GM23248 (cell line): ENCODE data around the gene NOTCH3.

Source experiments
- EZH2 ChIP-seq: fragments of 200-600 bp; sonication (generic); IDR thresholded peaks from 2 replicates; pipeline ENCODE4 v1.6.1; 2018; ENCODE audit warnings: antibody characterized with exemption, mild to moderate bottlenecking; ENCODE audit not compliant: insufficient read depth, poor library complexity, severe bottlenecking
- EZH2phosphoT487 ChIP-seq: fragments of 200-600 bp; sonication (generic); IDR thresholded peaks from 2 replicates; pipeline ENCODE4 v1.6.1; 2018; ENCODE audit warnings: antibody characterized with exemption, moderate library complexity, mild to moderate bottlenecking, low read depth; ENCODE audit not compliant: insufficient read depth

- no peak for TF ChIP-seq EZH2
- no peak for TF ChIP-seq EZH2phosphoT487
Observed at GRCh38 chr19:15155296-15155695, 45.5 kb downstream of the NOTCH3 start.
